GM10847 (cell line): Measurements from ENCODE around the gene DNAJB6.

ENCODE experiments used
- POLR2A ChIP-seq: IDR thresholded peaks from 2 replicates; pipeline ENCODE4 v1.6.1; 2011; ENCODE audit not compliant: insufficient read length; ENCODE audit errors: extremely low read depth

Gene DNAJB6

DNA sequence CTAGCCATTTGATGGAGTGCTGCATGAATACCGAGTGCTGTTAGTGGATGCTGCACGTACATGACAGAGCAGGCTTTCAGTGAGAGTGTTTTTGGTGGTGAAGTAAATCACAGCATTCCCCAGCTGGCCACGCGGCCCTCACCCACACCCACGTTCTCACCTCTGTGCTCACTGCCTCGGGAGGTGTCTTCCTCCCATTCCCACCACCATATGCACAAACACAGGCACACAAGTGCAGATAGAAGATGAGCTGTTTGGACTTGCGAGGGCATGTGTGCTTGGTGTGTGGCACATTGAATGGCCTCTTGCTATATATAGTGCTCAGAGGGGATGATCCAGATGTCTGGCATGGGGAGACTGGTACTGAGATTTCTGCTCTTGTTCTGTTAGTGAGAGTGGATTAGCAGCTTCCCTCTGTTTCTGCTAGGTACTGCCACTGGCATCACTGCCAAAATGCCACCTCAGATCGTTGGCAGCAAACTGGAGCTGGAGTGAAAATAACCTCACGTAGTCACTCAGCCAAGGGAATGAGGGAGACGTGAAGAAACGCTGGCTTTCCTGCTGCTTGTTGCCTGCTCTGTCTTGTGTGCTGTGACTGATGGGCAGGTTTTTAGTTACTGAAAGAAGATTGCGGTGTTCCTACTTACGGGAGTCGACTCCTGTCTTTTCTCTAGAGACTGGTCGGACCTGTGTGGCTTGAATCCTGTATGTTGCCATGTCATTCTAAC is 19.1 kb downstream of the DNAJB6 start:
- TF ChIP-seq POLR2A = no peak

- no peak for TF ChIP-seq POLR2A
Observed at GRCh38 chr7:157357129-157358040, 20.6 kb downstream of the DNAJB6 start.

DNA sequence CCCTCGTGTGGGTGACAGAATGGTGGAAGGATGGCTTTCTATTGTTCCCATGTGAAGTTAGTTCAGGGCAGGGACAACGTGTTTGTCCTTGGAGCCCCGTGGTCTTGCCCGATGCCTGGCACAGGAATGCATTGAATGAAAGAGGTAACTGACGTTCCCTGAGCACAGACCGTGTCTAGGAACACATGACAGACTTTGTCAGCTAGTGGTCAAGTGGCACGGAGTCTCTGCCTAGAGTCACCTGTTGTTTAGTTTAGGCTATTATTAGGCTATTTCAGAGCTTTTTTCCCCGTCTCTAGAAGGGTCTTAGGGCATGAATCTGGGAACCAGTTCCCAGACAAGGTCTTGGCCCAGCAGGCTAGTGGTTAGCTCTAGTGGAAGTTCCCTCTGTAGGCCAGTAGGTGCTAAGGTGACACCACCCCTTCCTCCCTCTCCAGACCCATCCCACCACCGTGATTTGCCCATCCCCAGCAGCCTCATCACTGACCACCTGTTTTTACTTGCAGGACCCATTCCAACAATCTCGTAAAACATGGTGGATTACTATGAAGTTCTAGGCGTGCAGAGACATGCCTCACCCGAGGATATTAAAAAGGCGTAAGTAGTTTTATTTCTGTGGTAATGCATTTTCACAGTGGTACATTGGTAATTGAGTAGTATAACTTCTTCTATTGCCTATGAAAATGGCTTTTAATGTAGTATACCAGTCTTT is 21.4 kb downstream of the DNAJB6 start:
- no peak for TF ChIP-seq POLR2A

DNA sequence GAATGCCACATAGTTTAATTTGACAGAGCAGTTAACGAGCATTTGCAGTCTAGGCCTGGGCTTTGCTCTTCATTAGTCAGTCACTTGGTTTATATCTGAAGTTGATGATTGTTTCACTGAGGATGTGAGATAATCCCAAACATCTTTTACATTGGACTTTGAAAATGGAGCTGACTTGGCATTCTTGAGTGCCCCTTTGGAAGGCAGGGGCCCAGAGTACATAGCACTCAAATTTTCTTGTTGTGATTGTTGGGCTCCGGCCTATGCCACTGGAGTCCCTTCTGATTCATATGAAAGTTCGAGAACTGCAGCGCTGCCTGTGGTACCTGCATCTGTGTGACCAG is 21.9 kb downstream of the DNAJB6 start:
- TF ChIP-seq POLR2A = no peak

- TF ChIP-seq POLR2A = no peak
Observed at GRCh38 chr7:157359581-157359980, 22.8 kb downstream of the DNAJB6 start.

DNA sequence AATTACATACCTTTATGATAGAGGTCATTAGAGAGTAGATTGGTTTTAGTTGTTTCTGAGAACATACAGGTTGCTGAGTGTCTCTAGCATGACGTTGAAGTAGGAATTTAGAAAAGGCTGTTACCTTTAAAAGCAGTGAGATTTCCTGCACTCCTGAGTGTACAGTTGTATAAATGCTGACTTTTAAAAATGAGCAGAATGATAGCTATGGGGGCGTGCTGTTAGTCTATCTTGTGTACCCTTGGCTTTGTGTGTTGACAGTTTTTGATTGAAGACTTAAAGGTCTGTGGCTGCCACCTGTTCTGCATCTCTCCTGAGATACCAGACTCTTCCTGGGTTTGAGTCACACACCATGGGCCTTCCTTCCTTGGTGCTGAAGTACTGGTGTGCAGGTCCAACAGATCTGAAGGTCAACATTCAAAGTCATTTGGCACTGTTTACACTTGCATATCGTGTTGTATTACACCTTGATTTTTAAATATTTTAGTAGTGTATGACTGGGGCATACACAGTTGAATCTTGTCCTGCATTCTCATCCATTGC is 23.8 kb downstream of the DNAJB6 start:
- TF ChIP-seq POLR2A = no peak

DNA sequence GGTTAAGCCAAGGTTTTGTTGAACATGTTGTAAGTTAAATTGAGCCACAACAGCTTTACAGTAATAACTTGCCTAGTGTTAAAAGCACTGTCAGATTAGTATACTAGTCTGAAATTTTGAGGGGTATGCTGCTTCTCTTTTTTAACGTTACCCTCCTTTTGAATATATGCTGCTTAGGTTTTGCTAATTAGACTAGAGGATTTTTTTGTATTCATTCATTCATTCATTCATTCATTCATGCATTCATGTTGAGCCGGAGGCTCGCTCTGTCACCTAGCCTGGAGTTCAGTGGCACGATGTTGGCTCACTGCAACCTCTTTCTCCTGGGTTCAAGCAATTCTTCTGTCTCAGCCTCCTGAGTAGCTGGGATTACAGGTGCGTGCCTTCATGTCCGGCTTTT is 24.7 kb downstream of the DNAJB6 start:
- TF ChIP-seq POLR2A = no peak

DNA sequence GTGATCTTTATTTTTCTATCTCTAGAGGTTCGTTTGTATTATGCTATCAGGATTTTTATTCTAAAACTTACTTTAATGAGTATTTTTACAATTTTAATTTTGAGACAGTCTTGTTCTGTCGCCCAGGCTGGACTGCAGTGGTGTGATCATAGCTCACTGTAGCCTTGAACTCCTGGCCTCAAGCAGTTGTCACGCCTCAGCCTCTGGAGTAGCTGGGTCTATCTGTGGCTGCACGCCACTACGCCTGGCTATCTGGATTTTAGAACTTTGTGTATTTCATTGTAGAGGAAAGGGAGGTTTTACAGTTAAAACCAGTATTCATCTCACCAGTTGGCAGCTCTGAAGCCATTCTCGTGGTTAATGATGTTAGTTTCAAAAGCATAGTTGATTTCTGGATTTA is 25.9 kb downstream of the DNAJB6 start:
- TF ChIP-seq POLR2A = no peak

DNA sequence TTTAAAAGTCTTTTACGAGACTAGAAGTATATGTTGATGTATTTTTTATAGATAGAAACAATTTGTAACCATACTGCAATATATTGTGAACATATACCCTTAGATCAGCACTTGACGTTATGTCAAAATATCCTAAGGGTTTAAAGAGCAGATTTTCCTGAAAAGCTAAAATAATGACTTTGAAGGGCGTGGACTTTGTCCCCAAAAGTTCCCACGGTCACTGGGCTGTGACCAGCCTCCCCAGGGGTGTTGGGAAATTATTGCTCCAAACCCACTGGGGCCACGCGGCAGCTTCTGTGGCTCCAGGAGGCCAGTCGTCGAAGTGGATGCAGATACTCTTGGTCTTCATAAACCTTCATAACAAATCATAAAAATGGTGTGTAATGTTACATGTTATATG is 29.9 kb downstream of the DNAJB6 start:
- no peak for TF ChIP-seq POLR2A

DNA sequence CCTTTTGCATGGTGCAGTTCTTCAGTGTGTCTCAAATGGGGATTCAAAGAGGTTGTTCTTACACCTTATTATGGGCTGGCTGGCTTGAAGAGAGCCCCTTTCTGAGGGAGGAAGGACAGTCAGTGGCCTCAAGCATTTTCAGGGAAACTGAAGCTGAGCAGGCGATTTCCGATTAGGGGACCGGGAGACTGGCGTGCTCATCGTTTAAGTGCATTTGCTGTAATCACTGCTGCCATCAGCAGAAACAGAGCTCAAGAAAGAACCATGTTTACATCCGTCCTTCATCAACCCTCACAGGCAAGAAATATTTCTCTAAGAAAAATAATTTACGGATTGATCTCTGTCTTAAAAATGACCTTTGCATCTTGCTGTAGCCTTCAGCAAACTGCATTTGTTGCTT is 32.2 kb downstream of the DNAJB6 start:
- no peak for TF ChIP-seq POLR2A

DNA sequence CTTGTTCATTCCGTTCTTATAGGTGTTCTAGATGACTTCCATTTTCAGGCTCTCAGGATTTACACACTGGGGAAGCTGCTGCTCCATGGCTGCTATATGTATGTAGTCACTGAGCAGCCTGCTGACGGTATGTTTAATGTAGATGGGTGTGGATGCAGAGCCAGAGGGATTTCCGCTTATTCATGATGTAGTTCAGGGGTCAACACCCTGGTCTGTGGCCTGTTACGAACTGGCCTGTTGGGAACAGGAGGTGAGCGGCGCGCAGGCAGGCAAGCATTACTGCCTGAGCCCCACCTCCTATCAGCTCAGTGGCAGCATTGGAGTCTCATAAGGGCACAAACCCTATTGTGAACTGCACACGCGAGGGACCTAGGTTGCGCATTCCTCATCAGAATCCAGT is 33.9 kb downstream of the DNAJB6 start:
- TF ChIP-seq POLR2A = no peak

DNA sequence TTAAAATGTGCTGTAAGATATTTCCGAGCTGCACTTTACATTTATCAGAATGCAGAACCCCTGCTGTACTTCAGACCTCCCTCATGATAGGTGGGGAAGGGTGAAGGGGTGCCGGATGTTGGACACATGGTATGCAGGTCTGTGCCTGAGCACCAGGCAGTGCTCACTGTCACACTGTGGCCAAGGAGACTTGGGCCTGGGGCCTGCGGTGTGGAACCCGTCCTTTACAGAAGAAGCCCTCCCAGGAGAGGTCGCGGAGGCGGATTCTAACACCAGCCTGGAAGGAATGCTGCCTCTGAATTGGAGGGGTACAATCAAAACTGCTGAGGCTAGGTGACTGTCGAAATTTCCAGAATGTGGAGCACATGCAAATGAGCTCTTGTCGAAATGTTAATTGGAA is 34.5 kb downstream of the DNAJB6 start:
- no peak for TF ChIP-seq POLR2A

- TF ChIP-seq POLR2A = no peak
Observed at GRCh38 chr7:157372300-157373232, 35.8 kb downstream of the DNAJB6 start.

- TF ChIP-seq POLR2A = no peak
Observed at GRCh38 chr7:157373493-157373892, 36.7 kb downstream of the DNAJB6 start.

GRCh38 chr7:157375410-157375809 is 38.6 kb downstream of the DNAJB6 start:
- TF ChIP-seq POLR2A = no peak
